Ovary (tissue), 3 donors: ENCODE data around the gene TTC1.

Experiments used
- CTCF ChIP-seq, 3 donors: fragments of 450-650 bp in 2 of 3; fragments of 200-600 bp in 1 of 3; IDR thresholded peaks; one replicate each; pipeline versions ENCODE4 v1.5.1 to v1.8.0; 2016 to 2022; ENCODE audit warnings: antibody characterized with exemption in 3 of 3, mild to moderate bottlenecking in 1 of 3
- EP300 ChIP-seq: sonication (generic); formaldehyde crosslinking; IDR thresholded peaks from one replicate; pipeline ENCODE4 v1.6.1; 2017; ENCODE audit warnings: antibody characterized with exemption
- POLR2A ChIP-seq: fragments of 450-650 bp; IDR thresholded peaks from one replicate; pipeline ENCODE4 v1.6.1; 2017; ENCODE audit warnings: antibody characterized with exemption, mild to moderate bottlenecking, moderate library complexity
- donor health status: DM: no; HTN: no; CAD: no.

- TF ChIP-seq CTCF (IDR thresholded peaks at IDR 0.05), result no peak
- no peak for TF ChIP-seq EP300
- TF ChIP-seq POLR2A, result no peak
These were observed 10.1 kb downstream of the TTC1 start for GRCh38 chr5:160018945-160019625.
